OCI-LY3 (cell line): ENCODE measurements around the gene RFC1.

ENCODE experiments used
- CTCF ChIP-seq: fragments of 200-600, 300-600 bp; sonication (generic); IDR thresholded peaks from 2 replicates; pipeline ENCODE4 v1.5.1; 2014; ENCODE audit warnings: antibody characterized with exemption, low read length, low read depth
- EZH2phosphoT487 ChIP-seq: fragments of 200-600 bp; shearing (Covaris generic); IDR thresholded peaks from 2 replicates; pipeline ENCODE4 v1.6.1; 2018; ENCODE audit warnings: antibody characterized with exemption, mixed run types, low read depth

DNA sequence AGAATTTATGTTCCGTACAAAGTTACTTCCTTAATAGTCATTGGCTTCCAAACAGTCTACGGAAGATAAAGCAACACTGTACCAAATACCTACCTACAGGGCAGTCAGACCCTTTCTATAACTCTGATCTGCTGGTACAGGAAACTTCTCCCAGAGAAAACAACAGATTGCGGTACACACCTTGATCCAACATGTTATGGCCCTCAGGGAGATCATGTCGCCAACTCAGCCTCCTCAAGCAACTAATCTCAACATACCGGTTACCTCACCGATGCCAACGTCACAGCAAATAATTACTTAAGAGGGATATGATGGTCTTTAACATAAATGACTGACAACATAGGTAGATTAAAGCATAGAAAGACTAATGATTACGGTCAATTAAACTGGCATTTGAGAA is 70.4 kb downstream of the RFC1 start:
- no peak for TF ChIP-seq CTCF
- TF ChIP-seq EZH2phosphoT487, result no peak
